ENCODE measurements around the gene KDM4B.

The KDM4B gene

DNA sequence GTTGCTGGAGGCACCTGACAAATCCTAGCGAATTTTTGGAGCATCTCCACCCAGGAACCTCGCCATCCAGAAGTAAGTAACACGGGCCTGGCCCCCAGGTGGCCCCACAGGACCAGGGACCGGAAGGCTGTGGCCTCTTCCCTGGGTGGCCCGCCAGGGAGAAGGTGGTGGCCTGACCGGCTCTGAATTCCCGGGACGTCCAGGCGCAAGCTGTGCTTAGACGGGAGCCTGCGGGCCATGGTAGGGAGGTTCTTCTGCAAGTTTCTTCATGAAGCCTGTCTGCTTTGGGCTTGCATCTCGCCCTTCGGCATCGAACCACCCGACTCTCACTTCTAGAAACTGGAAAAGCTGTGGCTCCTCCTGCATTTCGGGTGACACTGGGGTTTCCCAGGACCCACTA is 47.4 kb downstream of the KDM4B start:
- TF ChIP-seq, protein P1, sequence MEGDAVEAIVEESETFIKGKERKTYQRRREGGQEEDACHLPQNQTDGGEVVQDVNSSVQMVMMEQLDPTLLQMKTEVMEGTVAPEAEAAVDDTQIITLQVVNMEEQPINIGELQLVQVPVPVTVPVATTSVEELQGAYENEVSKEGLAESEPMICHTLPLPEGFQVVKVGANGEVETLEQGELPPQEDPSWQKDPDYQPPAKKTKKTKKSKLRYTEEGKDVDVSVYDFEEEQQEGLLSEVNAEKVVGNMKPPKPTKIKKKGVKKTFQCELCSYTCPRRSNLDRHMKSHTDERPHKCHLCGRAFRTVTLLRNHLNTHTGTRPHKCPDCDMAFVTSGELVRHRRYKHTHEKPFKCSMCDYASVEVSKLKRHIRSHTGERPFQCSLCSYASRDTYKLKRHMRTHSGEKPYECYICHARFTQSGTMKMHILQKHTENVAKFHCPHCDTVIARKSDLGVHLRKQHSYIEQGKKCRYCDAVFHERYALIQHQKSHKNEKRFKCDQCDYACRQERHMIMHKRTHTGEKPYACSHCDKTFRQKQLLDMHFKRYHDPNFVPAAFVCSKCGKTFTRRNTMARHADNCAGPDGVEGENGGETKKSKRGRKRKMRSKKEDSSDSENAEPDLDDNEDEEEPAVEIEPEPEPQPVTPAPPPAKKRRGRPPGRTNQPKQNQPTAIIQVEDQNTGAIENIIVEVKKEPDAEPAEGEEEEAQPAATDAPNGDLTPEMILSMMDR (IDR thresholded peaks at IDR 0.05; ENCODE audit: low read length, missing control alignments): no peak
- no peak overlapping the region for H3K4me3 ChIP-seq (replicated peaks; ENCODE audit: low read depth, low read length)
- DNase-seq (ENCODE audit: low read depth): no peak

DNA sequence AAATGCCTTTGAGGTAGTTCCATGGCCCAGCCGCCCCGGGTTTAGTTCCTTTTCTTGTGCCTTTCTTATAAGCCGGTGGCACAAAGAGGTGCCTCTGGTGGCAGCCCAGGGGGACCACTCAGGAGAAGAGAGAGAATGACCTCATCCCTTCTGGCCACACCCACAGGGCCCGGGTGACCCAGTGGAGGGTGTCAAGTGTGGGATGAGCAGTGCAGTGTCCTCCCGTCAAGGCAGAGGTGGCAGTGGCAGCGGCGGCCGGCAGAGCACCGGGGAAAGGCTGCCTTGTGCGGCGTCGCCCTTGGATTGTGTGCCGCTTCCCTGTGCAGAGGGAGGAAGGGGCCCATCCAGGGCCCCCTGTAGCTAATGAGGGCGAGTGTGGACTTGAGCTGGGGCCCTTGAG is 47.9 kb downstream of the KDM4B start:
- no peak for DNase-seq (ENCODE audit: low read depth)
- TF ChIP-seq, protein P1 (IDR thresholded peaks at IDR 0.05; ENCODE audit: low read length, missing control alignments): no peak
- H3K4me3 ChIP-seq (replicated peaks; ENCODE audit: low read depth, low read length): no peak overlapping the region

DNA sequence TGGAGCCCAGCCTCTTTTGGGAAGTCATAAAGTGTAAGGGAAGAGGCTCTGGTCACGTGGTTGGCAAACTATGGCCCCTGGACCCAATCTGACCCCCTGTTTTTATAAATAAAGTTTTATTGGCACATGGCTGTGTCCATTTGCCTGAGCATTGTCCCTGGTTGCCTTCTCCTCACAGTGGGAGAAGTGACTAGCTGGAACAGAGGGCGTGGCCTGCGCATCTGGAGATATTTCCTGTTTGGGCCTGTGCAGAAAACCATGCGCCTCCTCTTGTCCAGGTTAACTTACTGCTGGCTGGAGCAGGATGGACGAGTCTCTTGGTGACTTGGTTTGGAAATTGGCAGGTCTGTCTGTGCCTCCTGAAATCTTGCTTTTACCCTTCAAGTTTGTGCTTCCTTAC is 48.3 kb downstream of the KDM4B start:
- no peak for DNase-seq (ENCODE audit: low read depth)
- TF ChIP-seq, protein P1 (IDR thresholded peaks at IDR 0.05; ENCODE audit: low read length, missing control alignments): no peak
- H3K4me3 ChIP-seq (replicated peaks; ENCODE audit: low read depth, low read length): no peak overlapping the region

DNA sequence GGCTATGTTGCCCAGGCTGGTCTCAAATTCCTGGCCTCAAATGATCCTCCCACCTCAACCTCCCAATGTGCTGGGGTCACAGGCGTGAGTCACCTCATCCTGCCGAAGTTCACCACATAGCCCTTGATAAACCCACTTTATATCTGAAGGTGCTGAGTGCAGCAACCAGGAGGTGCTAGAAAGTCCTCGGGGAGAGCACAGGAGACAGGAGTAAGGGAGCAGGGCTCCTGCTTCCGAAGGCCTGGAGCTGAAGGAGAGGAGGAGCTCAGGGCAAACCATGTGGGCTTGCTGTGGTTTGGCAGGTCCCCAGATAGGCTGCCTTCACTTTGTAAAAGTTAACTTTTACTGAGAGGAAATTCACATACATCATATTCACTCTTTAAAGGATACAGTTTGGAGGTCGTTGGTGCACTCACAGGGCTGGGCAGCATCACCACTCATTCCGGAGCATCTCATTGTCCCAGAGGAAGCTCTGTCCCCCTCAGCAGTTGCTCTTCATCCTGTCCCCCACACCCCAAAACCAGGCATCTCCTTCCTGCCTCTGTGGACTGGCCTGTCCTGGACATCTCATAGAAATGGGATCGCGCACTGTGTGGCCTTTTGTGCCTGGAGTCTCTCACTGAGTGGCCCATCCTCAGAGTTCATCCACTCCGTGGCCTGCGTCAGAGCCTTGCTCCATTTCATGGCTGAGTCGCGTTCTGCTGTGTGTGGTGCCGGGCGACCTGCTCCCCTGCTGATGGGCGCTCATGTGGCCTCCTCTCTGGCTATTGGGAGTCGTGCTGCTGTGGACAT is 49.5 kb downstream of the KDM4B start:
- peak; percentile 61 for DNase-seq (ENCODE audit: low read depth)
- TF ChIP-seq, protein P1 (IDR thresholded peaks at IDR 0.05; ENCODE audit: low read length, missing control alignments): no peak
- no peak overlapping the region for H3K4me3 ChIP-seq (replicated peaks; ENCODE audit: low read depth, low read length)

DNA sequence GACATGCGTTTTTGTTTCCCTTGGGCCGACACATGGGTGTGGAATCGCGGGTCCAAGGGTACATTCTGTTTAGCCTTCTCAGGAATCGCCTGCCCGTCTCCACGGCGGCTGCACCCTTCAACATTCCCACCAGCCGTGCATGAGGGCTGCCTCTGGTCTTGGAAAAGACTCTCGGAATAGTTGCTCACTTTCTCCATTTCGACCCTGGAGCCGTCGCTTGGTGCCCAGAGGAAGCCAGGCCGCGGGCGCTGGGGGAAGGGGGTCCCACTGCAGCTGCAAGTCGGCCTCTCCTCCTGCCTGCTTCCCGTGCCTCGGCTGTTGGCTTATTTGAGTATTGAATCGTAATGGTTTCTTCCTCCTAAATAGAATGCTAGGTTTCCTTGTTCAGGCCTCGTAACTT is 51.5 kb downstream of the KDM4B start:
- no peak overlapping the region for H3K4me3 ChIP-seq (replicated peaks; ENCODE audit: low read depth, low read length)
- no peak for DNase-seq (ENCODE audit: low read depth)
- TF ChIP-seq, protein P1 (IDR thresholded peaks at IDR 0.05; ENCODE audit: low read length, missing control alignments): no peak

DNA sequence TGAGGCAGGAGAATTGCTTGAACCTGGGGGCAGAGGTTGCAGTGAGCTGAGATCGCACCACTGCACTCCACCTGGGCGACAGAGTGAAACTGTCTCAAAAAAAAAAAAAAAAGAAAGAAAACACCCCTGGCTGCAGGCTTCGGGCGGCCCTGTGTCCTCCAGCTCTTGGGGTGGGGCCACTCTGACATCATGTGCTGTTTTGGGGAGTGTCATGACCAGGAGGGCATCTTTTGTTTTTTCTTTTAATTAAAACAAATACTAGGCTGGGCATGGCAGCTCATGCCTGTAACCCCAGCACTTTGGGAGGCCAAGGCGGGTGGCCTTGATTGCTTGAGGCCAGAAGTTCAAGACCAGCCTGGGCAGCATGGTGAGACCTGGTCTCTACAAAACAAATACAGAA is 52.1 kb downstream of the KDM4B start:
- DNase-seq (ENCODE audit: low read depth): no peak
- H3K4me3 ChIP-seq (replicated peaks; ENCODE audit: low read depth, low read length): no peak overlapping the region
- TF ChIP-seq, protein P1 (IDR thresholded peaks at IDR 0.05; ENCODE audit: low read length, missing control alignments): no peak

Data from fibroblast of pulmonary artery (primary cell).